ENCODE measurements around the gene ZAP70.

The ZAP70 gene

GRCh38 chr2:97703741-97704140 is 9.6 kb upstream of the ZAP70 start:
- no peak for TF ChIP-seq EZH2phosphoT487 (IDR thresholded peaks at IDR 0.05; ENCODE audit: borderline replicate concordance)
- TF ChIP-seq, protein P1, sequence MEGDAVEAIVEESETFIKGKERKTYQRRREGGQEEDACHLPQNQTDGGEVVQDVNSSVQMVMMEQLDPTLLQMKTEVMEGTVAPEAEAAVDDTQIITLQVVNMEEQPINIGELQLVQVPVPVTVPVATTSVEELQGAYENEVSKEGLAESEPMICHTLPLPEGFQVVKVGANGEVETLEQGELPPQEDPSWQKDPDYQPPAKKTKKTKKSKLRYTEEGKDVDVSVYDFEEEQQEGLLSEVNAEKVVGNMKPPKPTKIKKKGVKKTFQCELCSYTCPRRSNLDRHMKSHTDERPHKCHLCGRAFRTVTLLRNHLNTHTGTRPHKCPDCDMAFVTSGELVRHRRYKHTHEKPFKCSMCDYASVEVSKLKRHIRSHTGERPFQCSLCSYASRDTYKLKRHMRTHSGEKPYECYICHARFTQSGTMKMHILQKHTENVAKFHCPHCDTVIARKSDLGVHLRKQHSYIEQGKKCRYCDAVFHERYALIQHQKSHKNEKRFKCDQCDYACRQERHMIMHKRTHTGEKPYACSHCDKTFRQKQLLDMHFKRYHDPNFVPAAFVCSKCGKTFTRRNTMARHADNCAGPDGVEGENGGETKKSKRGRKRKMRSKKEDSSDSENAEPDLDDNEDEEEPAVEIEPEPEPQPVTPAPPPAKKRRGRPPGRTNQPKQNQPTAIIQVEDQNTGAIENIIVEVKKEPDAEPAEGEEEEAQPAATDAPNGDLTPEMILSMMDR (conservative IDR thresholded peaks at IDR 0.05; ENCODE audit: low read length) = no peak
- Histone ChIP-seq H3K9me3 (ENCODE audit: insufficient read depth, low read depth, low read length) (no peaks in the 10 kb centered on the region), H3K9ac (ENCODE audit: low read depth, low read length, poor library complexity, severe bottlenecking) (no peak overlapping the region), H3K36me3 (ENCODE audit: insufficient read depth, low read length) (no peaks in the 10 kb centered on the region), H3K27me3 (ENCODE audit: insufficient read depth, low read length, poor library complexity, severe bottlenecking) (no peaks in the 10 kb centered on the region), H3K4me2 (ENCODE audit: low read depth, low read length, poor library complexity, severe bottlenecking) (no peak overlapping the region), H3K9me2 (replicated peaks; ENCODE audit: low read depth, low read length) (no peaks in the 10 kb centered on the region), H4K20me1 (ENCODE audit: insufficient read depth, low read length, poor library complexity, severe bottlenecking) (no peaks in the 10 kb centered on the region), H3K79me2 (ENCODE audit: insufficient read depth, low read length) (no peaks in the 10 kb centered on the region), H3K4me1 (ENCODE audit: insufficient read depth, low read length, poor library complexity, severe bottlenecking) (peaks cover 37% of the 10 kb centered on the region), H3K4me3 (ENCODE audit: low read length, poor library complexity, severe bottlenecking) (no peak overlapping the region), H3F3A (ENCODE audit: low read depth) (no peaks in the 10 kb centered on the region), H2AFZ (ENCODE audit: low read length) (no peak overlapping the region)

DNA sequence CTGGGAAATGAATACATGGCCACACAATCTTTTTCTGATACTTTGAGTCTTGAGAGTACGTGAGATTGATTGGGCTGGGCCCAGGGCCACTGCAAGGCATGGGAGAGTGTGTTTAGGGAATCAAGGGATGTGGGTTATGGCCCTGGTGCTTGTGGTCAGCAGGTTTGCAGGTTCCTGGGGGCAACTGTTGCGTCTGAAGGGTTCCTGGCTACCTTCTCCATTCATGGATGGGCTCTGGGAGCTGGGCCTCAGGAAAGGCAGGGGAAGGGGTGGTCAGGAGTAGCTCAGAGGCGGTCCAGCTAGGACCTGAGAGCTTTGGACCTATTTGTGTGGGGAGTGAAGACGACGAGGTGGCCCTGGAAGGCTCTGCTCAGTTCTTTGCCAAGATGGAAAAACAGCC is 8.4 kb upstream of the ZAP70 start:
- TF ChIP-seq, protein P1 (conservative IDR thresholded peaks at IDR 0.05; ENCODE audit: low read length) = no peak
- no peak for TF ChIP-seq EZH2phosphoT487 (IDR thresholded peaks at IDR 0.05; ENCODE audit: borderline replicate concordance)
- Histone ChIP-seq H2AFZ (ENCODE audit: low read length) (no peak overlapping the region), H3K79me2 (ENCODE audit: insufficient read depth, low read length) (no peaks in the 10 kb centered on the region), H3K36me3 (ENCODE audit: insufficient read depth, low read length) (no peaks in the 10 kb centered on the region), H3F3A (ENCODE audit: low read depth) (no peaks in the 10 kb centered on the region), H3K4me3 (ENCODE audit: low read length, poor library complexity, severe bottlenecking) (no peak overlapping the region), H3K4me2 (ENCODE audit: low read depth, low read length, poor library complexity, severe bottlenecking) (no peak overlapping the region), H3K9me3 (ENCODE audit: insufficient read depth, low read depth, low read length) (no peaks in the 10 kb centered on the region), H3K27me3 (ENCODE audit: insufficient read depth, low read length, poor library complexity, severe bottlenecking) (no peaks in the 10 kb centered on the region), H3K9me2 (replicated peaks; ENCODE audit: low read depth, low read length) (no peaks in the 10 kb centered on the region), H3K4me1 (ENCODE audit: insufficient read depth, low read length, poor library complexity, severe bottlenecking) (peaks cover 38% of the 10 kb centered on the region), H3K9ac (ENCODE audit: low read depth, low read length, poor library complexity, severe bottlenecking) (no peak overlapping the region), H4K20me1 (ENCODE audit: insufficient read depth, low read length, poor library complexity, severe bottlenecking) (no peaks in the 10 kb centered on the region)

DNA sequence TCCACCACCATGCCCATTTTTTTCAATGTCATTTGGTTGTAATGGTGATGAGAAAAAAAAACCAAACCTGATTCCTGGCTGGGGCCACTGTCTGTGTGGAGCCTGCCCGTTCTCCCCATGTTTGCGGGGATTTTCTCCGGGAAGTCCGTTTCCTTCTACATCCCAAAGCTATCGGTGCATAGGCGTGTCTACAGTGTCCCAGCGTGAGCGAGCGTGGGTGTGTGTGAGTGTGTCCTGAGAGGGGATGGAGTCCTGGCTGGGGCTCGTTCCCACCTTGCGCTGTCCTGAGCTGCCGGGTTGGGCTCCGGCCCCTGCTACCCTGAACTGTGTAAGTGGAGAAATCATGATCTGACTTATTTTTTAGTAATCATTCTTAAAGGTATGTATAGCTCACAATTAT is 7.3 kb upstream of the ZAP70 start:
- H3K27me3 ChIP-seq (ENCODE audit: insufficient read depth, low read length, poor library complexity, severe bottlenecking) = no peaks in the 10 kb centered on the region
- no peak overlapping the region for H3K4me2 ChIP-seq (ENCODE audit: low read depth, low read length, poor library complexity, severe bottlenecking)
- TF ChIP-seq, protein P1 (conservative IDR thresholded peaks at IDR 0.05; ENCODE audit: low read length) = no peak
- TF ChIP-seq EZH2phosphoT487 (IDR thresholded peaks at IDR 0.05; ENCODE audit: borderline replicate concordance) = no peak
- H3K79me2 ChIP-seq (ENCODE audit: insufficient read depth, low read length) = peaks cover 4% of the 10 kb centered on the region; the same call in 1 of the 2 replicates
- H3K9me3 ChIP-seq (ENCODE audit: insufficient read depth, low read depth, low read length) = no peaks in the 10 kb centered on the region
- no peaks in the 10 kb centered on the region for H3F3A ChIP-seq (ENCODE audit: low read depth)
- no peak overlapping the region for H2AFZ ChIP-seq (ENCODE audit: low read length)
- no peaks in the 10 kb centered on the region for H3K9me2 ChIP-seq (replicated peaks; ENCODE audit: low read depth, low read length)
- H3K9ac ChIP-seq (ENCODE audit: low read depth, low read length, poor library complexity, severe bottlenecking) = no peak overlapping the region
- no peaks in the 10 kb centered on the region for H4K20me1 ChIP-seq (ENCODE audit: insufficient read depth, low read length, poor library complexity, severe bottlenecking)
- no peaks in the 10 kb centered on the region for H3K36me3 ChIP-seq (ENCODE audit: insufficient read depth, low read length)
- H3K4me1 ChIP-seq (ENCODE audit: insufficient read depth, low read length, poor library complexity, severe bottlenecking) = peaks cover 35% of the 10 kb centered on the region
- no peak overlapping the region for H3K4me3 ChIP-seq (ENCODE audit: low read length, poor library complexity, severe bottlenecking)

Data from Loucy (cell line).